Hepatocyte (in vitro differentiated cells): ENCODE results near the gene BPIFA2.

Experiments used
- EZH2 ChIP-seq: fragments of 200-600 bp; sonication (generic); IDR thresholded peaks from 2 replicates; pipeline ENCODE4 v1.6.1; 2016; ENCODE audit warnings: antibody characterized with exemption, mild to moderate bottlenecking, borderline replicate concordance
- EZH2phosphoT487 ChIP-seq: fragments of 200-600 bp; sonication (generic); IDR thresholded peaks from one replicate; pipeline ENCODE4 v1.6.1; 2018; ENCODE audit warnings: antibody characterized with exemption, mild to moderate bottlenecking, low read depth, moderate library complexity; ENCODE audit not compliant: unreplicated experiment, severe bottlenecking
- TF ChIP-seq, protein P1 (sequence below): fragments of 200-600 bp; sonication (generic); IDR thresholded peaks from 2 replicates; pipeline ENCODE4 v1.5.1; 2016; ENCODE audit warnings: antibody characterized with exemption, mild to moderate bottlenecking; ENCODE audit not compliant: poor library complexity

DNA sequence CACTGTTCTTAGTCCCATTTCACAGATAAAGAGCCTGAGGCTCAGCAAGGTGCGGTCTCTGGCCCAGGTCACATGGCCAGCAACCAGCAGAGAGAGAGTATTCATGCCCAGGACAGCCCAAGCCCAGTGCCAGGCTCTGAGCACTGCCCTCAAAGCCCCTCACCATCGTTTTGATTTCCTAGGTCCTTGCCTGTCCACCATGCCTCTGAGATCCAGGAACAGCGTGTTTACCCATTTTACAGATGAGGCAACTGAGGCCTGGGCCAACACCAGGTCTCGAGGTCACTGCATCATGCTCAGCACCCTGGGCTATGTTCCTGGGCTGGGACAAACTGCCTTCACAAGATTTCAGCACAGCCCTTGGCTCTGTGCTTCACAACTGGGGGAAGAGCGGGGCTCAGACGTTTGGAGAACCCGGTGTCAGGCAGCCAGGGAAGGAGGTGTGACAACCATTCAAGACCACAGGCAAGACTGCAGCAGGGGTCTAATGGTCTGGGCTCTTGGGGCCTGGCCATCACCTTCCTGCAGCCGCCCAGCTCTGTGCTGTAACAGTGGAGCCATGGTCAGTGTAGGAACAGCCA is 1.3 kb upstream of the BPIFA2 start:
- TF ChIP-seq, protein P1, sequence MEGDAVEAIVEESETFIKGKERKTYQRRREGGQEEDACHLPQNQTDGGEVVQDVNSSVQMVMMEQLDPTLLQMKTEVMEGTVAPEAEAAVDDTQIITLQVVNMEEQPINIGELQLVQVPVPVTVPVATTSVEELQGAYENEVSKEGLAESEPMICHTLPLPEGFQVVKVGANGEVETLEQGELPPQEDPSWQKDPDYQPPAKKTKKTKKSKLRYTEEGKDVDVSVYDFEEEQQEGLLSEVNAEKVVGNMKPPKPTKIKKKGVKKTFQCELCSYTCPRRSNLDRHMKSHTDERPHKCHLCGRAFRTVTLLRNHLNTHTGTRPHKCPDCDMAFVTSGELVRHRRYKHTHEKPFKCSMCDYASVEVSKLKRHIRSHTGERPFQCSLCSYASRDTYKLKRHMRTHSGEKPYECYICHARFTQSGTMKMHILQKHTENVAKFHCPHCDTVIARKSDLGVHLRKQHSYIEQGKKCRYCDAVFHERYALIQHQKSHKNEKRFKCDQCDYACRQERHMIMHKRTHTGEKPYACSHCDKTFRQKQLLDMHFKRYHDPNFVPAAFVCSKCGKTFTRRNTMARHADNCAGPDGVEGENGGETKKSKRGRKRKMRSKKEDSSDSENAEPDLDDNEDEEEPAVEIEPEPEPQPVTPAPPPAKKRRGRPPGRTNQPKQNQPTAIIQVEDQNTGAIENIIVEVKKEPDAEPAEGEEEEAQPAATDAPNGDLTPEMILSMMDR, result no peak
- TF ChIP-seq EZH2, result no peak
- no peak for TF ChIP-seq EZH2phosphoT487
